Trophoblast cell (in vitro differentiated cells and primary cell): Measurements from ENCODE around the gene HBG2.

Experiments used
- DNase-seq, 2 donors: peaks; one replicate each; pipeline ENCODE4 v3.0.0-alpha.2; 2016
- H2AFZ ChIP-seq: 2 replicates; pipeline ENCODE4 v1.6.1; 2013; ENCODE audit warnings: low read length, moderate library complexity, mild to moderate bottlenecking; ENCODE audit not compliant: insufficient read depth, poor library complexity
- H2AK5ac ChIP-seq: 2 replicates; pipeline ENCODE4 v1.6.1; 2013; ENCODE audit warnings: mild to moderate bottlenecking, low read length
- H2BK120ac ChIP-seq: 2 replicates; pipeline ENCODE4 v1.6.1; 2013; ENCODE audit warnings: low read length, mild to moderate bottlenecking, moderate library complexity; ENCODE audit not compliant: insufficient read depth, poor library complexity
- H2BK12ac ChIP-seq: 2 replicates; pipeline ENCODE4 v1.6.1; 2013; ENCODE audit warnings: mild to moderate bottlenecking, low read length, moderate library complexity
- H2BK5ac ChIP-seq: 2 replicates; pipeline ENCODE4 v1.6.1; 2013; ENCODE audit warnings: low read length, low read depth, moderate library complexity, mild to moderate bottlenecking; ENCODE audit not compliant: poor library complexity
- H3K14ac ChIP-seq: 2 replicates; pipeline ENCODE4 v1.6.1; 2013; ENCODE audit warnings: mild to moderate bottlenecking, low read length
- H3K18ac ChIP-seq: 2 replicates; pipeline ENCODE4 v1.6.1; 2013; ENCODE audit warnings: mild to moderate bottlenecking, low read length
- H3K23ac ChIP-seq: 2 replicates; pipeline ENCODE4 v1.6.1; 2013; ENCODE audit warnings: low read length
- H3K27ac ChIP-seq: 2 replicates; pipeline ENCODE4 v1.5.1; 2013; ENCODE audit warnings: low read depth, mild to moderate bottlenecking, inconsistent platforms, low read length, moderate library complexity
- H3K27me3 ChIP-seq: 2 replicates; pipeline ENCODE4 v1.6.1; 2013; ENCODE audit warnings: inconsistent platforms, mild to moderate bottlenecking, low read length, moderate library complexity; ENCODE audit not compliant: insufficient read depth
- H3K36me3 ChIP-seq, 2 experiments: 1 replicate in 1 of 2; 2 replicates in 1 of 2; pipeline ENCODE4 v1.6.1; 2013; ENCODE audit warnings: low read length in 2 of 2, mild to moderate bottlenecking in 2 of 2, moderate library complexity in 1 of 2; ENCODE audit not compliant: insufficient read depth in 2 of 2, control insufficient read depth in 1 of 2
- H3K4ac ChIP-seq: 2 replicates; pipeline ENCODE4 v1.6.1; 2013; ENCODE audit warnings: low read depth, mild to moderate bottlenecking, low read length, moderate library complexity
- H3K4me1 ChIP-seq, 2 experiments: 1 replicate in 1 of 2; 2 replicates in 1 of 2; pipeline ENCODE4 v1.6.1; 2013; ENCODE audit warnings: low read length in 2 of 2, mild to moderate bottlenecking in 2 of 2, moderate library complexity in 1 of 2; ENCODE audit not compliant: insufficient read depth in 2 of 2, control insufficient read depth in 1 of 2
- H3K4me2 ChIP-seq: 2 replicates; pipeline ENCODE4 v1.6.1; 2013; ENCODE audit warnings: inconsistent platforms, mild to moderate bottlenecking, low read length, moderate library complexity
- H3K4me3 ChIP-seq: 2 replicates; pipeline ENCODE4 v1.5.1; 2013; ENCODE audit warnings: mild to moderate bottlenecking, low read depth, low read length, inconsistent platforms
- H3K79me1 ChIP-seq: one replicate; pipeline ENCODE4 v1.6.1; 2013; ENCODE audit warnings: low read length
- H3K79me2 ChIP-seq: 2 replicates; pipeline ENCODE4 v1.6.1; 2013; ENCODE audit warnings: low read length, mild to moderate bottlenecking; ENCODE audit not compliant: control insufficient read depth, insufficient read depth, poor library complexity
- H3K9ac ChIP-seq: 2 replicates; pipeline ENCODE4 v1.6.1; 2013; ENCODE audit warnings: mild to moderate bottlenecking, low read length
- H3K9me3 ChIP-seq: 2 replicates; pipeline ENCODE4 v1.6.1; 2013; ENCODE audit warnings: low read depth, mild to moderate bottlenecking, control low read depth, inconsistent platforms, low read length; ENCODE audit not compliant: insufficient read depth
- H4K12ac ChIP-seq: 2 replicates; pipeline ENCODE4 v1.6.1; 2013; ENCODE audit warnings: low read depth, mild to moderate bottlenecking, low read length, moderate library complexity
- H4K8ac ChIP-seq: 2 replicates; pipeline ENCODE4 v1.6.1; 2013; ENCODE audit warnings: low read depth, mild to moderate bottlenecking, low read length, moderate library complexity
- H4K91ac ChIP-seq: one replicate; pipeline ENCODE4 v1.6.1; 2013; ENCODE audit warnings: low read depth, mild to moderate bottlenecking, low read length, moderate library complexity
- WGBS: extraction: QIAGEN DNeasy Blood & Tissue Kit; methylation state at CpG from one replicate; pipeline ENCODE4 v1.1.7; 2013; ENCODE audit warnings: missing lambda C conversion rate; ENCODE audit not compliant: insufficient read length, insufficient coverage; ENCODE audit errors: extremely low coverage; 5-methylcytosine and 5-hydroxymethylcytosine counted together

The HBG2 gene

GRCh38 chr11:5288906-5289550 is 34.4 kb upstream of the HBG2 start:
- H3K23ac ChIP-seq: no peak overlapping the region
- H3K4me2 ChIP-seq: no peak overlapping the region
- no peak overlapping the region for H4K8ac ChIP-seq
- no peak overlapping the region for H2AFZ ChIP-seq
- H2BK5ac ChIP-seq: no peak overlapping the region
- H3K27me3 ChIP-seq: no peaks in the 10 kb centered on the region
- no CpG with 5 or more reads among the region's 6 CpGs for WGBS
- H3K4me3 ChIP-seq: no peak overlapping the region
- H3K79me1 ChIP-seq: no peaks in the 10 kb centered on the region
- H4K91ac ChIP-seq: no peak overlapping the region
- no peaks in the 10 kb centered on the region for H3K4me1 ChIP-seq
- no peaks in the 10 kb centered on the region for H3K79me2 ChIP-seq
- H4K12ac ChIP-seq: no peak overlapping the region
- no peaks in the 10 kb centered on the region for H3K9me3 ChIP-seq
- no peak overlapping the region for H3K27ac ChIP-seq
- H3K14ac ChIP-seq: no peak overlapping the region
- DNase-seq: peak; percentile 24 to 41
- H2BK120ac ChIP-seq: no peak overlapping the region
- H3K4ac ChIP-seq: no peak overlapping the region
- H2AK5ac ChIP-seq: no peak overlapping the region
- H3K9ac ChIP-seq: no peak overlapping the region
- H2BK12ac ChIP-seq: no peak overlapping the region
- H3K36me3 ChIP-seq: no peaks in the 10 kb centered on the region
- H3K18ac ChIP-seq: no peak overlapping the region

GRCh38 chr11:5288108-5288905 is 33.7 kb upstream of the HBG2 start:
- Histone ChIP-seq H2BK120ac (no peak overlapping the region), H3K4me1 (no peaks in the 10 kb centered on the region), H3K18ac (no peak overlapping the region), H3K4me3 (no peak overlapping the region), H2BK12ac (no peak overlapping the region), H3K79me2 (no peaks in the 10 kb centered on the region), H2AFZ (no peak overlapping the region), H4K8ac (no peak overlapping the region), H3K79me1 (no peaks in the 10 kb centered on the region), H3K27me3 (no peaks in the 10 kb centered on the region), H3K4me2 (no peak overlapping the region), H3K23ac (no peak overlapping the region), H4K12ac (no peak overlapping the region), H4K91ac (no peak overlapping the region), H2AK5ac (no peak overlapping the region), H3K36me3 (no peaks in the 10 kb centered on the region), H3K9ac (no peak overlapping the region), H3K4ac (no peak overlapping the region), H2BK5ac (no peak overlapping the region), H3K27ac (no peak overlapping the region), H3K9me3 (no peaks in the 10 kb centered on the region), H3K14ac (no peak overlapping the region)
- WGBS: no CpG with 5 or more reads among the region's 7 CpGs
- no peak for DNase-seq

- Histone ChIP-seq H2BK12ac (no peak overlapping the region), H3K79me1 (no peaks in the 10 kb centered on the region), H3K14ac (no peak overlapping the region), H2BK120ac (no peak overlapping the region), H3K9ac (no peak overlapping the region), H3K4me1 (no peaks in the 10 kb centered on the region), H3K36me3 (no peaks in the 10 kb centered on the region), H3K27ac (no peak overlapping the region), H3K27me3 (no peaks in the 10 kb centered on the region), H4K12ac (no peak overlapping the region), H3K4ac (no peak overlapping the region), H3K4me2 (no peak overlapping the region), H3K79me2 (no peaks in the 10 kb centered on the region), H3K23ac (no peak overlapping the region), H2AFZ (no peak overlapping the region), H3K4me3 (no peak overlapping the region), H3K9me3 (no peaks in the 10 kb centered on the region), H2AK5ac (no peak overlapping the region), H2BK5ac (no peak overlapping the region), H3K18ac (no peak overlapping the region), H4K91ac (no peak overlapping the region), H4K8ac (no peak overlapping the region)
- DNase-seq: no peak
- whole genome bisulfite sequencing: no CpG with 5 or more reads among the region's 3 CpGs
Observed at GRCh38 chr11:5286901-5287300, 32.3 kb upstream of the HBG2 start.

- Histone ChIP-seq H3K4ac (no peak overlapping the region), H2BK120ac (no peak overlapping the region), H3K4me1 (no peaks in the 10 kb centered on the region), H3K9ac (no peak overlapping the region), H3K9me3 (no peaks in the 10 kb centered on the region), H4K8ac (no peak overlapping the region), H3K79me1 (no peaks in the 10 kb centered on the region), H3K14ac (no peak overlapping the region), H4K12ac (no peak overlapping the region), H2AK5ac (no peak overlapping the region), H3K4me2 (no peak overlapping the region), H3K18ac (no peak overlapping the region), H2AFZ (no peak overlapping the region), H4K91ac (no peak overlapping the region), H3K36me3 (no peaks in the 10 kb centered on the region), H3K4me3 (no peak overlapping the region), H3K27me3 (no peaks in the 10 kb centered on the region), H3K23ac (no peak overlapping the region), H3K27ac (no peak overlapping the region), H2BK5ac (no peak overlapping the region), H3K79me2 (no peaks in the 10 kb centered on the region), H2BK12ac (no peak overlapping the region)
- DNase-seq: no peak
- no CpG with 5 or more reads among the region's 1 CpG for WGBS
Observed at GRCh38 chr11:5286351-5286750, 31.8 kb upstream of the HBG2 start.
